CD4-positive, alpha-beta T cell treated with Interleukin-4 for 4 hours (primary cell): ENCODE data around the gene USP13.
"Not testable (repeated sequence)": the region's sequence is repeated elsewhere in the genome, so short reads cannot be mapped to it uniquely, and the experiment has no call there.

ENCODE experiments used
- DNase-seq: peaks from one replicate; pipeline ENCODE4 v3.0.0-alpha.2; 2020

Gene USP13

DNA sequence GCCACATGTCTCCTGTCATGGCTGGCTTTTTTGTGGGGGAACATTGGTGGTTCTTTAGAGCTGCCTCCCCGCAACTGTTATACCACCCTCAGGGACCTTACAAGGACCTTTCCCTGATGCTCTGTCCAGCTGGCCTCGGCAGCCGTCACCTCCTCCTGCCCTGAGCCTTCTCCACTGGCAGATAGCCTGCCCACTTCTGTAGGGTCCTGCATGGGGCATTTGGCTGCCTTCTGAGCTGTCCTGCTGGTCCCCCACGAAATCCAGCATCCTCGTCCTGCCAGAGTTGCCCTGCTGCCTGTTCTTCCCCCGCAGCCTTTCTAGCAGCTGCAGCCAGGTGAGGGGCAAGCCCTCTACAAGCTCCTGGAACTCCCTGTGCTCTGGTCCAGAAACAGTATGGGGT lies 86.2 kb downstream of the USP13 start:
- no peak for DNase-seq

DNA sequence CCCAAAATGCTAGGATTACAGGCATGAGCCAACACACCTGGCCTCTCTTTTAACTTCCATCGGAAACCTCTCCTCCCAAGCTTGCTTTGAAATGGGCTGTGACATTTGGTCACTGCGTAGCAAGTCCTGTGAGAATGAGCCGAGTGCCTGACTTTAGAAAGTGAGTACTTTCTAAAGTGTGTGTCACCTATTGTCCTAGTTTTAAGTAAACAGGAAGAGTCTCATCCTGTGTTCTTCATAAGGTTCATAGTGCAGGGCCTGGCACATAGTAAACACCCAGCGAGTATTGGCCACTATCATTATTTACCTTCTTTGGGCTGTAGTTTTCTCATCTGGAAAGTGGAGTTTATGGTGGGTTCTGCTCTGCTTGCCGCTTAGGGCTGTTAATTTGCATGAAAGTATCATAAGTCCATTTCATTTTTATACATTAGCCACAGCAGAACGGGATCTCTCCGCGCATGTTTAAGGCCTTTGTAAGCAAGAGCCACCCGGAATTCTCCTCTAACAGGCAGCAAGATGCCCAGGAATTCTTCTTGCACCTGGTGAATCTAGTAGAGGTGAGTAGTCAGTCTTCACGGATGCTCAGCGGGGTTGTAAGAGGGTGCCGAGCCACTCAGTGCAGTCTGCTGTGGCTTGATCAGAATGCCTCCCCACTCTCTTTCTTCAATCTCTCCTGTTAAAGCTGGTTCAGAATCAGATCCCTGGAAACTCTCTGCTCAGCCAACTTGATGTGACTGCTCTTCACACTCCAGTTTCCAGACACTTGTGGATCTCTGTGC lies 87.2 kb downstream of the USP13 start:
- DNase-seq, result no peak

DNA sequence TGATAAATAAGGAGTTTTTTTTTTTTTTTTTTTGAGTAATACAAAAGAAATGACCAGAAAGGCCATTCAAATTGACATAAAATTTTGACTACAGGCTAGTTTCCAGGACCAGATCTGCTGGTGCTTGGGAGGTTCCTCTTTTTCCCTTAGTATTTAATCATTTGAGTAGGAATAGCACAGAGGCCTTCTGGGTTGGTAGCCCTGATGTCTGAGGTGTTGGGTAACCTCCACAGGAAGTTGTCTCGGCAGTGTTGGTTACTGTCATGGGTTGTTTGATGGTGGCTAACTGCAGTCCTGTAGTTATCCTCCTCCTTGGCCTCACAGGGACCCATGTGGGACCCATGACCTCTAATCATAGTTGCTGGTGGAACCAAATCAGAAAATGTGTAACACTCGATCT lies 91.1 kb downstream of the USP13 start:
- DNase-seq, result no peak

DNA sequence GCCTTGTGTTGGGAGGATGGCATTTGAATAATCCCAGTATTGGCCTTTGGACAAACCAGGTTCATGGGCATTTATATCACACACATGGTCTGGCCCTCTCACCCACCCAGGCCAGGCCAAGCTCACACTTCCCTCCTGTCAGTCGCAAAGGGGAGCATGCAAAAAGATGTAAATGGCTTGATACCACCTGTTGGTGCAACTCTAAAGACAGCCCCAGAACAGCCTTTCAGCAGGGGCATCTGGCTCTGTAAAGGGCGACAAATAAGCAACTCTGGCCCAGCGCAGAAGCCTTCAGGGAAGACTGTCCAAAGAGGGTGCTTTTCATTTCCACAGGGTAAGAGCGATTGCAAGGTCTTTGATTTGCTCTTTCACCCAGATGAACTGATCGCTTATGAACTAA lies 91.8 kb downstream of the USP13 start:
- no peak for DNase-seq

DNA sequence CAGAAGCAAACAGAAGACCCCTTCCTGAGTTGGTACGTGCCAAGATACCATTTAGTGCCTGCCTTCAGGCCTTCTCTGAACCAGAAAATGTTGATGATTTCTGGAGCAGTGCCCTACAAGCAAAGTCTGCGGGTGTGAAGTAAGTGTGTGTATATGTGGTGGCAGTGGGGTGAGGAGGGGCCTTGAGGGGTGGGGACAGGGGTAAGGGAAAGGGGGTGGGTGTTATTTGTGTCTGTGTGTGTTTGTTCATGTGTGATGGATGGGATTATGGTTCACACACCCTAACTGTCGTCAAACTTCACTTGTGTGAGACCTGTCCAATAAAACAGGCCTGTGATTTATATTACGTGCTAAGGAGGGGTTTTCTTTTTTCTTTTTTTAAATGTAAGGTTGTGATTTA lies 92.2 kb downstream of the USP13 start:
- no peak for DNase-seq

DNA sequence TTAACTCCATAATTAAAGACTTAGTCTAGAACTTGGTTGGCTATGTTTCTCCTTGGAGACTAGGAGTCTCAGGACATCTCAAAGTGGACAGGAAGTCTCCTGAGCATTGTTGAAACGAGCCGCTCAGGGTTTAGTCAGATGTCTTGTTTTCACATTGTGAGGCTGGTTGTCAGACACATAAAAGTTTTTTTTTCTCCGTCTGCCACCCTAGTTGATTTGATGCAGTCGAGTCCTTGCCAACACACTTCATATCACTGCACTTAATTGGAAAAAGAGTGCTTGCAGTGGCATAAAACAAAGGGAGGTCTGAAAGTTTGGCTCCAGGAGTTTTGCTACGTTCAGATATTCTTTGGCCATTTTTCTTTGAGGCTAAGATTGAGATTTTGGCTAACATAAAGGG lies 92.9 kb downstream of the USP13 start:
- no peak for DNase-seq

DNA sequence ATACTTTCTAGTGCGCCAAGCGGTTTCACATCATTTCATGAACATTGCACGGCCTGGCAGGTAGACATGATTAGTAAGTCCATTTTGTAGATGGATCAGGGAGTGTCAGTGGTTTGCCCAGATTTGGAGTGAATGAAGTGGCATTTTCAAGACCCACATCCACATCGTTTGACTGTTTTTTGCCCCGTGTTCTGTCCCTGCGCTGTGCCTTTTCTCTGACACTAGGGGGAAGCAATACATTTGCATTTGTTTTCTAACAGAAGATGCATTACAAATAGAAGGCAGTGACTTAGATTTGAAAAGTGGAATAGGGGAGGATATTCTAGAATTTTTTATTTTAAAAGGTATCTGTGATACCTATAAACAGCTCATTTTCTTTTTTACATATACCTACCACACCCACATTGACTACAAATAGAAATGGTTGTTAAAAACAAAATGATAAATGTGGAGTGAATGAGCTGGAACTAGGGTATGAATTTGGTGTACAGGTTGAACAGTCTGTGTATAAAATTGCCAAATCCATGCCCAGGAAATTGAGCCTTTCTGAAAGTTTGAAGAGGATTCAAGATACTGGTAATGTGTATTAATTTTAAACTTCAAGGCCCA lies 98.0 kb downstream of the USP13 start:
- peak; percentile 8 for DNase-seq

DNA sequence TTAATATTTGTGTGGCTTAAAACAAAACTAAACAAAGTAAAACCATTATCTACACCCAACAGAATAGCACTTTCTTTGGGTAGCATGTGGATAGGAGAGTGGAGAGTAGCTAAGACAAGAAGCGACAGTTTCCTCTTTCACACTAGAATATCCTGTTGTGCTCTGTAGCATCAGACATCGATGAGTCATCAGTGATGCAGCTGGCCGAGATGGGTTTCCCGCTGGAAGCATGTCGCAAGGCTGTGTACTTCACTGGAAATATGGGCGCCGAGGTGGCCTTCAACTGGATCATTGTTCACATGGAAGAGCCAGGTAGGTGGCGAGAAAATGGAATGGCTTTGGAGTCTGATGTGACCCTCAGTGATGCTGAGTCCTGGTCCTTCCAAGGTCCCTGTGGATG lies 108.1 kb downstream of the USP13 start:
- DNase-seq, result no peak

DNA sequence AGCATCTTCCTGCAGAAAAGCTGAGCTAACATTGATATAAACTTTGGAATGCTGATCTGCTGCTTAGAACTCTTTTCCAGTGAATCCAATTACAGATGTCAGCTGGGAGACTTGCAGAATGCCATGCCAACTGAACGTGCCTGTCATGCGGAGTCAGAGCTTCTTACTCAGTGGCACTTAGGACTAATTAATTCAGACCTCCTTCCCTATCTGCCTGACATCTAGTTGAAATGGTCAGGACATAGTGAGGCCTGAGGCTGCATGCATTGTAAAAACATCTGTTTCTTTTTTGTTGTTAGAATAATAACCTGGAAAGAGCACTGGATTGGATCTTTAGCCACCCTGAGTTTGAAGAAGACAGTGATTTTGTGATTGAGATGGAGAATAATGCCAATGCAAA lies 112.6 kb downstream of the USP13 start:
- DNase-seq, result no peak

DNA sequence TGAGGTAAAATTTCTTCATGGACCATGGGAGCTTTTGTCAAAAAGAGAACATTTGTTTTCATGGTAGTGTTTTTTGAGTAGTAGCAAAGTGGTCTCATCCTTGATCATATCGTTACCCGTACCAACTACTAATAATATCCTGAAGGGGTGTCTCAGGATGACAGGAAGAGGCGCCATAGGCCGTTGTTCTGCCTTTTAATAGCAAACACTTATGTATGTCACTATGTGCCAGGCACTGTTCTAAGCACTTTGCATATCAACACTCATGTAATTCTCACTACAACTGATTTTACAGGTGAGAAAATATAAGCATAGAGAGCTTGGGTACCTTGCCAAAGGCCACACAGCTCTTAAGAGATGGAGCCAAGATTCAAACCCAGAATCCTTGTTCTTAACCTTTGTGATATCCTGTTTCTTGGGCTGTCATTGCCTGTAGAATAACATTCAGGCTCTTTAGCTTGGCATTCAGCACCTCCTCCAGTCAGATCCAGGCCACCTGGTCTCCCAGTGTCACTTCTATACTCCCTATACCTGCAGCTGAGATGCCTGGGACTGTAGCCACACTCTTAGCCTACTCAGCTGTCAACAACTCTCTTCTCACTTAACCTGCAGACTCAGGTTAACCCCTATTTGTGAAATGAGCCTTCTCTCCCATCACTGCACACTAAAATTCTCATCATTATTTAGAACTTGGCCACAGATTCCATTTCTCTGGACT lies 113.7 kb downstream of the USP13 start:
- DNase-seq, result no peak

DNA sequence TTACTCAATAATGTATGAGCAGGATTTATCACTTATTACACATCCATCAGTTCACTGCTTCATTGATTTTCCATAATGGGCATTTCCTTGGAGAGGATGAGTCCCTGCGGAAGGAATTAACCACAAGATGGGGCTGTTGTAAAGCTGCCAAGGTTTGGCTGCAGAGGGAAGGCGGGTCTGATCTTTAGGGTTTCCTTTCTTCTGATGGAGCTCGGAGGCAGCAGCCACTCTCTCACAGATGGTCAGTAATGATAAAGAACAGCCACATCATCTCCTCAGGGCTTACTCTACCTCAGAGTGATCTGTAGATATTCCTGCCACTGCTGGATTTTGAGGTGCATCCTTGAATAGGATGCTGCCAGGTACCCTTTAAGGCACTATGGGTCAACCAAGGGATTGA lies 115.2 kb downstream of the USP13 start:
- DNase-seq, result no peak

DNA sequence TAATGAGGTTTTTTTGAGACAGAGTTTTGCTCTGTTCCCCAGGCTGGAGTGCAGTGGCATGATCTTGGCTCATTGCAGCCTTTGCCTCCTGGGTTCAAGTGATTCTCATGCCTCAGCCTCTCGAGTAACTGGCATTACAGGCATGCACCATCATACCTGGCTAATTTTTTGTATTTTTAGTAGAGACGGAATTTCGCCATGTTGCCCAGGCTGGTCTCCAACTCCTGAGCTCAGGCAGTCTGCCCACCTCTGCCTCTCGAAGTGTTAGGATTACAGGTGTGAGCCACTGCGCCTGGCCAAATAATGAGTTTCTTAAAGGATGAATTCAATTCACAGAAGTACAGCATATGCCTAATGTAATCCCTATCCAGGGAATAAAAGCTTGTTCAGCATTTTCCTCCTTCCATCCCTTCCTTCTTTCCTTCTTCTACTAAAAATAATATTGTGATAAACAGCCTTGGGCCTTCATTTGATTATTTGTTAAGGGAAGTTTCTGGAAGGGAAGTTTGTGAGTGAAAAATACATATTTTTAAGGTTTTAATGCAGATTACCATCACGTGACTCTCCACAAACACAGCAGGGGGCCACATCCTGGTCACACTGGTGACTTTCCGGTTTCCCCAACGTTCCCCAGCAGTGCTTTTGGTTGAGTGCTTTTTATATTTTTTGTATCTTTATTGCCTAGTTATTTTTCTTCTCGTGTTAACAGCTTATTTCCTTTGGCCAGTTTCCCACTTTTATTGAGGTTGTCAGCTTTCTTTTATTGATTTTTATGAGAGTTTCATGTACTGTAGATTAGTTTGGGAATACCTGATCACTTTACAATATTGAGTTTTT lies 116.8 kb downstream of the USP13 start:
- DNase-seq, result no peak

DNA sequence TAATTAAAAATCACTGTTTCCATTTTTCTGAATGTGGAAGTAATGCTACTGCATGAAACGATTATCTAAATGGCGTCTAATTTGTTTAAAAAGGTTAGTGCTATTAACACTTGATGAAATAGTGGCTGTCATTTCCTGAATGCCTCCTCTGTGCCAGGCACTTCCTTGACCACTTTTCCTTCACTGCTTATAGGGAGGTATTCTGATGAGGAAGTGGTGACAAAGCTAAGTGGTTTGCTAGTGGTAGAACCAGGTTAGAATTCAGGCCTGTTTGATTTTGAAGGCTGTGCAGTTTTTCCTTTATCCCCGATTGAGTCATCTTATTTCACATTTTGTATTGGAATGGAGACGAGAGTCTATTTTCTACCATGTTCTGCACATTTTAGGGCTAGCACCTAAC lies 119.0 kb downstream of the USP13 start:
- no peak for DNase-seq

DNA sequence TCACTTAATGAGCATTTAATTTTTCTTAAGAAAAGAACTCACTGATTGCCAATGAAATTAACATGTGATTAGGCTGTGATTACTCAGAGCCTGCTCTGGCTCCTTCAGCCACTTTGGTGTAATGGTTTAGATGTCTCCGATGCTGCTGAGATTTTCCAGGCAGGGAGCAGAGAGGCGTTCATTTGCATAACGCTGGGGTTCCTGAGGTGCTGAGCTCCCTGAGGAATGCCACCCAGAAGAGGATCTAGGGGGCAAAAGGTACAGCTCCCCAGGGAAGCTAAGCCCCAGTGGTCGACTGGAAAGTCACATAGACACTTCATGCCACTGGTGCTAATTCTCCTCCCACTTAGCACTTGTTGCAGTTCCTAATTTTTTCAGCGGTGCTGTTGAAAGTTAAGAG lies 119.5 kb downstream of the USP13 start:
- no peak for DNase-seq

DNA sequence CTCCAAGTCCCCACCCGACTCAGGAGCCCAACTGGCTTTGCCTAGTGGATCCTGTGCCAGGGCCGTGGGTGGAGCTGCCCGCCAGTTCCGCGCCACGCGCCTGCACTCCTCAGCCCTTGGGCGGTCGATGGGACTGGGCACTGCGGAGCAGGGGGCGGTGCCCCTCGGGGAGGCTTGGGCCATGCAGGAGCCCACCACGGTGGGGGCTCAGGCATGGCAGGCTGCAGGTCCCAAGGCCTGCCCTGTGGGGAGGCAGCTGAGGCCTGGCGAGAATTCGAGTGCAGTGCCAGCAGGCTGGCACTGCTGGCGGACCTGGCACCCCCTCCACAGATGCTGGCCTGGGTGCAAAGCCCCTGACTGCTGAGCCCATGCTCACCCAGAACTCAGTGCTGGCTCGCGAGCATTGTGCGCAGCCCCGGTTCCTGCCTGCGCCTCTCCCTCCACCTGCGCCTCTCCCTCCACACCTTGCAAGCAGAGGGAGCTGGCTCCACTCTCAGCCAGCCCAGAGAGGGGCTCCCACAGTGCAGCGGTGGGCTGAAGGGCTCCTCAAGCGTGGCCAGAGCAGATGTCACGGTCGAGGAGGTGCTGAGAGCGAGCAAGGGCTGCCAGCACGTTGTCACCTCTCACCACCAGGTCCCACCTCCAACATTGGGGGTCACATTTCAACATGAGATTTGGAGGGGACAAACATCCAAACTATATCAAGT lies 122.7 kb downstream of the USP13 start:
- no peak for DNase-seq

DNA sequence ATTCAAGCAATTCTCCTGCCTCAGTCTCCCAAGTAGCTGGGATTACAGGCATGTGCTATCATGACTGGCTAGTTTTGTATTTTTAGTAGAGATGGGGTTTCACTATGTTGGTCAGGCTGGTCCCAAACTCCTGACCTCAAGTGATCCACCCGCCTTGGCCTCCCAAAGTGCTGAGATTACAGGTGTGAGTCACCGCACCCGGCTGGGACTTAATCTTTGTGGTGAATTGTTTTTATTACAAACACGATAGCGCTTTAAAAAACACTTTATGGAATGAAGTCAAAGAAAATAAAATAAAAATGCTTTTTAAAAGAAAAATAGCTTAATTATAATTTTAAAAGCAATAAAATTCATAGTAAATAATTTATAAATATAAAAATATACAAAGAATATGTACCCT lies 130.0 kb downstream of the USP13 start:
- not testable (repeated sequence) for DNase-seq

DNA sequence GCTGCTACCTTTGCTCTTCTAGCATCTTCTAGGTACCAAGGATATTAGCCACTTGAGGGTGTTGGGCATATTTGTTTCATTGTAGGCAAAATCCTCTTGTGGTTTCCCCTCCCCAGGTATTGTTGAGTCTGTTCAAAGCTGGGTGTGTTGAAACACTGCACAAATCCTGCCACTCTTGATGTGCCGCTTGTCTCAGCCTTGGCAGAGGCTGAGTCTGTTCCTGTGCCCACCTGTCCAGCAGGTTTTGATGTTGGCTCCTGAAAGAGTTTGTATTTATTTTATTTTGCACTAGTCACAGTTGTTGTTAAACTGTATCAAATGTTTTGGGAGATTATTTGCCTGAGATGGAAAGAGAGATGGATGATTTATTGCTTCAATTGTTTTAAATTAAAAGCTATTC lies 136.2 kb downstream of the USP13 start:
- no peak for DNase-seq

DNA sequence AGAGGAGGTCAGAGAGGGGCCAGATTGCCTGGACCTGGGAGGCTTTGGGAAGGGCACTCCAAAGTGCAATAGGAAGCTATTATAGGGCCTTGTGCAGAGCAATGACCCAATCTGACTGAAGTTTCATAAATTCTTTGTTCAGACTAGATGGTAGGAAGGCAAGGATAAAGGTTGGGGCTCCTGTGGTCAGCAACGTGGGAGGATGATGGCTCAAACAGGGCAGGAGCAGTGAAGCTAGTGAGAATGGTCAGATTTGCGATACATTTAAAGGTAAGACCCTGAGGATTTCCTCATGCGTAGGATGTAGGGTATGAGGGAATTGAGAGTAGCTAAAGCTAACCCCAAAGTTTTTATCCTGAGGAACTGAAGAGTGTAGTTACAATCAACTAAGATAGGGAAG lies 139.0 kb downstream of the USP13 start:
- no peak for DNase-seq

DNA sequence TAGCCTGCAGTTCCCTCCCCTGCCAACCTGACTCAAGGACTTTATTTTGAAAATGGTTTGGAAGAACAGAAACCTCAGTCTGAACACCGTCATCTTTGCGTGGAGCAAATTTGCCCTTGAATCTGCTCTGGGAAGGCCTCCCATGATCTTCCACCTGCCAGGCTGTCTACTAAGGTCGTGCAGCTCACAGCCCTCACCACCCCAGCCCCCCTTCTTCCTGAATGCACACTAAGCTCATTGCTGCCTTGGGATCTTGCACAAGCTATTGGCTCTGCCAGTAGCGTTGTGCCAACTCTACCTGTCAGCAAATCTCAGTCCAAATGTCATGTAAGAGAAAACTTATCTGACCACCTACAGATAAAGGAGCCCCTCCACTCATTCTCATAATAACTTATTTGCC lies 141.5 kb downstream of the USP13 start:
- DNase-seq, result no peak

DNA sequence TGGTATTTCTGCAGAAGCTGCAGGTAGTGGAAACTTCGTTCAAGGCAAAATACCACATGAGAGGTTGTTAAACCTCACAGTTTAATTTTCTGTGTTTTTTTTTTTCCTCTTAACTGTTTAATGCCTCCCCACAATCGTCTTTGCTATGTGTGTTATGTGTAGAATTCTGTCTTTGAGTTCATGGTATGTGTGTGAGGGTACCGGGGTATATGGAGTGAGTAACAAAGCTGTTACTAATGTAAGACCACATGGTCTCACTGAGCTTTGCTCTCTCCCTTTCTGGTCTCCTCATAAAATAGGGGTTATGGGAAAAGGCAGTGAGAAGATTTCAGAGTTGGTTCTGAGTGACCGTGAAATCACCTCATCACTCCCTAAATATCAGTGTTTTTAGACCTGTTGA lies 143.6 kb downstream of the USP13 start:
- DNase-seq, result no peak

DNA sequence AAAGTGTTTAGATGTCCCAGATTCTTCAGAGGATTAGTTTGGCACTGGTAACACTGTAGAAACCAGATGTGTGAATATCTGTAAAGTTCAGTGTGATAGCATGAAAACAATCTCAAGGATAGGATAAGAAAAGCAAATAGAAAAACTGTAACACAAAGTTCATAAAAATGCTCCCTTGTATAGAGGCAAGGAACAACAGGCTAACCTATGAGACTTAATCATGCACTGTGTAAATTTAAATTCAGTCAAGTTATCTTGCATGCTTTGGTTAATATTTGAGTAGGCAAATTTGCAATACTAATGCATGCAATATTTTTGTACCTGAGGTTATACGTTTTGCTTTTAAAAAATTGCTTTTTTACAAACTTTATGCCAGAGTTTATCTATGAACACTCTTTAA lies 144.4 kb downstream of the USP13 start:
- no peak for DNase-seq

DNA sequence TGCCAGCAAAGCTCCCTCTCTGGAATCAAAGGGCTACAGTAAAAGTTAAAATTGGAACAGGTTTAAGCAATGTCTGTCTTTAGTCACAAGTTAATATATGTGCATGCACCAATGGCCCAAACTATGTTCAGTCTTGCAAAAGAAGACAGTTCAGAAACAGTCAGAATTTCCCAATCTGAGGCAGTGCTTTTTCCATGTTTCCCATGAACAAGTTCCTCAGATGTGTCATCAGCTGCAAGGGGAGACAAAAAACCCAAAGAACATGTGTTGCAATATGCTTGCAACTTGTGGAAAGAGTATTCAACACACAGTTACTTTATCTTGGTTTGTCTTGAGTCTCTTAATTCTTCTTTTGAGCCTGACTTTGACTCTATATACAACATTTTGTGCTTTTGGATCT lies 148.4 kb downstream of the USP13 start:
- DNase-seq, result no peak

DNA sequence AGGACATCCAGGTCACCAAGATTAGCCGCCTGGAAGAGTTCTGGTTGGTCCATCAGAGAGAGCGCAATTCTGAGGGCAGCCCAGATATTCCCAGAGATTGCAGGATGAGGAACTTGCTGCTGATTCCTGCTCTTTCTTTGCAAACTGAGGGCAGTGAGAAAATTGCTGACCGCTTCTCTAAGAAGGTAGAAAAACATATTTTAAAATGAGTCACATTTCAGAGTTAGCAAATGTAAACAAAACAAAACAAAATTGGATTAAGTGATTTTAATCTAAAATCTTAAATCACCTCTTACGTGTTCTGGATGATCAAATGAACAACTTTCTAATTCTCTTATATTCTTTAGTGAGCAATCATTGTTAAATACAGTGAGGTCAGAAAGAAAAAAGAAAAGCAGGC lies 149.0 kb downstream of the USP13 start:
- no peak for DNase-seq
